Suppressor macrophage treated with lipopolysaccharide for 4 hours (primary cell): Measurements from ENCODE around the gene SSH3.

Experiments
- DNase-seq: peaks from one replicate; pipeline ENCODE4 v3.0.0-alpha.2; 2020

SSH3 gene

GRCh38 chr11:67295846-67296245 is 7.5 kb upstream of the SSH3 start:
- DNase-seq, result no peak

- DNase-seq, result no peak
Measured at GRCh38 chr11:67298786-67299185, 4.5 kb upstream of the SSH3 start.

- no peak for DNase-seq
Measured at GRCh38 chr11:67299471-67300191, 3.7 kb upstream of the SSH3 start.

- no peak for DNase-seq
Measured at GRCh38 chr11:67300256-67300755, 3.0 kb upstream of the SSH3 start.

- DNase-seq, result no peak
Measured at GRCh38 chr11:67300756-67301312, 2.5 kb upstream of the SSH3 start.

GRCh38 chr11:67301313-67301921 is 1.9 kb upstream of the SSH3 start:
- no peak for DNase-seq

- DNase-seq, result peak; percentile 37
Measured at GRCh38 chr11:67301951-67302516, 1.3 kb upstream of the SSH3 start.

- DNase-seq, result peak; percentile 51
Measured at GRCh38 chr11:67302571-67303131, 679 bp upstream of the SSH3 start.

GRCh38 chr11:67303835-67304411 is 593 bp downstream of the SSH3 start:
- DNase-seq, result no peak

GRCh38 chr11:67304511-67305113 is 1.3 kb downstream of the SSH3 start:
- no peak for DNase-seq

GRCh38 chr11:67306769-67307544 is 3.6 kb downstream of the SSH3 start:
- DNase-seq, result no peak

- no peak for DNase-seq
Measured at GRCh38 chr11:67307545-67308001, 4.2 kb downstream of the SSH3 start.

GRCh38 chr11:67308031-67308866 is 4.9 kb downstream of the SSH3 start:
- DNase-seq, result no peak

GRCh38 chr11:67309166-67309565 is 5.8 kb downstream of the SSH3 start:
- no peak for DNase-seq

- DNase-seq, result no peak
Measured at GRCh38 chr11:67309661-67310061, 6.3 kb downstream of the SSH3 start.

GRCh38 chr11:67310246-67311050 is 7.1 kb downstream of the SSH3 start:
- no peak for DNase-seq

GRCh38 chr11:67311051-67311555 is 7.8 kb downstream of the SSH3 start:
- DNase-seq, result no peak

- DNase-seq, result no peak
Measured at GRCh38 chr11:67311556-67312082, 8.3 kb downstream of the SSH3 start.
